Fibroblast of pulmonary artery (primary cell): ENCODE measurements around the gene CPLANE1.
"Not testable (repeated sequence)": the region's sequence is repeated elsewhere in the genome, so short reads cannot be mapped to it uniquely, and the experiment has no call there.

Experiments used
- DNase-seq: peaks from one replicate; pipeline ENCODE4 v3.0.0-alpha.2; 2010; ENCODE audit warnings: low read depth
- H3K4me3 ChIP-seq: replicated peaks from 2 replicates; pipeline ENCODE4 v1.5.1; 2011; ENCODE audit warnings: low read depth, mild to moderate bottlenecking, control low read depth, low read length, moderate library complexity
- CTCF ChIP-seq: IDR thresholded peaks from 2 replicates; pipeline ENCODE4 v1.5.1; 2011; ENCODE audit warnings: mild to moderate bottlenecking, control low read depth, low read length, inconsistent platforms; ENCODE audit errors: missing control alignments

CPLANE1 gene

GRCh38 chr5:37088009-37088408 is 161.2 kb downstream of the CPLANE1 start:
- TF ChIP-seq CTCF: no peak
- H3K4me3 ChIP-seq: no peak overlapping the region
- no peak for DNase-seq

- no peak overlapping the region for H3K4me3 ChIP-seq
- TF ChIP-seq CTCF: no peak
- DNase-seq: peak; percentile 34
These were observed 162.6 kb downstream of the CPLANE1 start for GRCh38 chr5:37086466-37087173.

GRCh38 chr5:37086026-37086425 is 163.2 kb downstream of the CPLANE1 start:
- not testable (repeated sequence) for DNase-seq, H3K4me3 ChIP-seq

- H3K4me3 ChIP-seq, DNase-seq: not testable (repeated sequence)
These were observed 166.2 kb downstream of the CPLANE1 start for GRCh38 chr5:37082977-37083376.

GRCh38 chr5:37080697-37081096 is 168.5 kb downstream of the CPLANE1 start:
- no peak for DNase-seq
- H3K4me3 ChIP-seq: no peak overlapping the region
- TF ChIP-seq CTCF: no peak

GRCh38 chr5:37077146-37077545 is 172.0 kb downstream of the CPLANE1 start:
- DNase-seq: no peak
- no peak for TF ChIP-seq CTCF
- no peak overlapping the region for H3K4me3 ChIP-seq

GRCh38 chr5:37075399-37075950 is 173.7 kb downstream of the CPLANE1 start:
- H3K4me3 ChIP-seq: no peak overlapping the region
- DNase-seq: peak; percentile 47
- TF ChIP-seq CTCF: no peak

- peak; percentile 97 for DNase-seq
- TF ChIP-seq CTCF: no peak
These were observed 177.1 kb downstream of the CPLANE1 start for GRCh38 chr5:37071901-37072581.

More at GRCh38 chr5:37071901-37072581, 177.1 kb downstream of the CPLANE1 start:
- H3K4me3 ChIP-seq: no peak overlapping the region
